ENCODE data around the gene STPG4.

DNA sequence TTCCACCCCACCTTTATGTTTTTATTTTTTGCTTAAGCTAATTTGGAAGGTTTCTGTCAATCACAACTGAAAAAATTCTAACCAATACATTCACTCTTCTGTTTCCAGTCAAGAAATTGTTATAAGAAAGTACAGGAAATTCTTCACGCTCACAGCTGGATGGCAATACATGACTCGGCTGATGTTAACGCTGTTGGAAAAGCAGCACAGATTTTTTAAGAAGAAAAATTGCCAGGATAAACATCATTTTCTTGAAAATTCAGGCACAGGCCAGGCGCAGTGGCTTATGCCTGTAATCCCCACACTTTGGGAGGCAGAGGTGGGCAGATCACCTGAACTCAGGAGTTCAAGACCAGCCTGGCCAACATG lies 46.1 kb downstream of the STPG4 start:
- TF ChIP-seq, protein P1, sequence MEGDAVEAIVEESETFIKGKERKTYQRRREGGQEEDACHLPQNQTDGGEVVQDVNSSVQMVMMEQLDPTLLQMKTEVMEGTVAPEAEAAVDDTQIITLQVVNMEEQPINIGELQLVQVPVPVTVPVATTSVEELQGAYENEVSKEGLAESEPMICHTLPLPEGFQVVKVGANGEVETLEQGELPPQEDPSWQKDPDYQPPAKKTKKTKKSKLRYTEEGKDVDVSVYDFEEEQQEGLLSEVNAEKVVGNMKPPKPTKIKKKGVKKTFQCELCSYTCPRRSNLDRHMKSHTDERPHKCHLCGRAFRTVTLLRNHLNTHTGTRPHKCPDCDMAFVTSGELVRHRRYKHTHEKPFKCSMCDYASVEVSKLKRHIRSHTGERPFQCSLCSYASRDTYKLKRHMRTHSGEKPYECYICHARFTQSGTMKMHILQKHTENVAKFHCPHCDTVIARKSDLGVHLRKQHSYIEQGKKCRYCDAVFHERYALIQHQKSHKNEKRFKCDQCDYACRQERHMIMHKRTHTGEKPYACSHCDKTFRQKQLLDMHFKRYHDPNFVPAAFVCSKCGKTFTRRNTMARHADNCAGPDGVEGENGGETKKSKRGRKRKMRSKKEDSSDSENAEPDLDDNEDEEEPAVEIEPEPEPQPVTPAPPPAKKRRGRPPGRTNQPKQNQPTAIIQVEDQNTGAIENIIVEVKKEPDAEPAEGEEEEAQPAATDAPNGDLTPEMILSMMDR (IDR thresholded peaks at IDR 0.05), result no peak
- no peak for TF ChIP-seq EP300 (IDR thresholded peaks at IDR 0.05)
- no peak for TF ChIP-seq POLR2A (IDR thresholded peaks at IDR 0.05)

All from sigmoid colon (tissue), 4 donors.